Measurements from ENCODE around the gene SPOUT1. TPM values are rescaled to one million over a fixed set of nuclear protein-coding genes. Genes with fewer than 3 reads are reported as not detected.

Gene SPOUT1
- total and polyA plus RNA-seq, 2 of the 13 experiments (the other 11 are each of a cell fraction or from before 2014, with no cell fraction given): 39.0 to 45.8 TPM

DNA sequence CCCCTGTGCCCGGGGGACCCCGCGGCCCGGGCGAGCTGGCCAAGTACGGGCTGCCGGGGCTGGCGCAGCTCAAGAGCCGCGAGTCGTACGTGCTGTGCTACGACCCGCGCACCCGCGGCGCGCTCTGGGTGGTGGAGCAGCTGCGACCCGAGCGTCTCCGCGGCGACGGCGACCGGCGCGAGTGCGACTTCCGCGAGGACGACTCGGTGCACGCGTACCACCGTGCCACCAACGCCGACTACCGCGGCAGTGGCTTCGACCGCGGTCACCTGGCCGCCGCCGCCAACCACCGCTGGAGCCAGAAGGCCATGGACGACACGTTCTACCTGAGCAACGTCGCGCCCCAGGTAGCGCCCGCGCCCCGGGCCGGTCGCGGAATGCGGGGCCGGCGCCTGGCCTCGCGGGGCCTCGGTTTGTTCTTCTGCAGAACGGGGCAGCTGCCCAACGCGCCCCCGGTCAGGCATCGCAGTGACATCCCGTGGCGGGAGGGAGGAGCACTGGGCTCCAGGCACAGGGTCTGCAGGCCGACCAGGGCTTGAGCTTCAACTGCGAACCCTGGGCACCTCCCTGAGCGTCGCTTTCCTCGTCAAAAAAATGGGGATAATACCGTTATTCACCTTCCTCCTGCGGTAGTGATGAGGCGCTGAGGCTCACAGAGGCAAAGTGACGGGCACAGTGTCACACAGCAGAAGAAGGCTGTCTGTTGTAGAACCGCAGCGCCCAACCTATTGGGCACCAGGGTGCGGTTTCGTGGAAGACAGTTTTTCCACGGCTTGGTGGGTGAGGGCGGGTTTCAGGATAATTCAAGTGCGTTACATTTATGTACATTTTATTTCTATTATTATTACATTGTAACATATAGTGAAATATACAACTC, 10.5 kb downstream of the SPOUT1 start (continued):
- TF ChIP-seq ARID5B (CRISPR knock-in tag; IDR thresholded peaks at IDR 0.05) (0 out of 2 replicates have a peak, but pooled peaks have one; percentile 11), NCOR1 (IDR thresholded peaks at IDR 0.05; ENCODE audit: borderline replicate concordance, low read length) (no peak), CBX1 (IDR thresholded peaks at IDR 0.05; ENCODE audit: low read depth) (peak; percentile 3), ZNF788 (CRISPR knock-in tag; IDR thresholded peaks at IDR 0.05; ENCODE audit: borderline replicate concordance) (peak; percentile 52; the same call in 1 of the 2 replicates), ZNF777 (CRISPR knock-in tag; IDR thresholded peaks at IDR 0.05) (peak; percentile 70), DNMT1 (CRISPR knock-in tag; IDR thresholded peaks at IDR 0.05) (0 out of 2 replicates have a peak, but pooled peaks have one; percentile 70), TMF1 (CRISPR knock-in tag; IDR thresholded peaks at IDR 0.05; ENCODE audit: low read depth) (peak; percentile 56; the same call in 1 of the 2 replicates), ETV6 (CRISPR knock-in tag; conservative IDR thresholded peaks at IDR 0.05) (0 out of 2 replicates have a peak, but pooled peaks have one; percentile 67), ZNF773 (CRISPR knock-in tag; IDR thresholded peaks at IDR 0.05; ENCODE audit: borderline replicate concordance) (peak; percentile 66; the same call in 1 of the 2 replicates), ZNF446 (CRISPR knock-in tag; IDR thresholded peaks at IDR 0.05) (peak; percentile 73), EED (CRISPR knock-in tag; IDR thresholded peaks at IDR 0.05) (peak; percentile 31; the same call in 1 of the 2 replicates), HINFP (CRISPR knock-in tag; IDR thresholded peaks at IDR 0.05; ENCODE audit: low read depth) (no peak), CENPT (CRISPR knock-in tag; IDR thresholded peaks at IDR 0.05; ENCODE audit: low read depth) (peak; percentile 80; the same call in 1 of the 2 replicates), MIER2 (CRISPR knock-in tag; IDR thresholded peaks at IDR 0.05) (no peak), ZNF576 (CRISPR knock-in tag; IDR thresholded peaks at IDR 0.05) (0 out of 2 replicates have a peak, but pooled peaks have one; percentile 66), PRPF4 (IDR thresholded peaks at IDR 0.05; ENCODE audit: low read depth, low read length, poor library complexity, severe bottlenecking) (no peak), SYNCRIP (IDR thresholded peaks at IDR 0.05; ENCODE audit: insufficient read depth, low read depth, low read length) (no peak), UBTF (CRISPR knock-in tag; IDR thresholded peaks at IDR 0.05) (peak; percentile 88), SMARCE1 (IDR thresholded peaks at IDR 0.05; ENCODE audit: borderline replicate concordance) (no peak)
- TF ChIP-seq, protein P1, sequence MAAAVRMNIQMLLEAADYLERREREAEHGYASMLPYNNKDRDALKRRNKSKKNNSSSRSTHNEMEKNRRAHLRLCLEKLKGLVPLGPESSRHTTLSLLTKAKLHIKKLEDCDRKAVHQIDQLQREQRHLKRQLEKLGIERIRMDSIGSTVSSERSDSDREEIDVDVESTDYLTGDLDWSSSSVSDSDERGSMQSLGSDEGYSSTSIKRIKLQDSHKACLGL (CRISPR knock-in tag; IDR thresholded peaks at IDR 0.05): peak; percentile 72; the same call in 1 of the 2 replicates
